CD4-positive, alpha-beta T cell (primary cell): ENCODE results near the gene SYCE1L. TPM values are rescaled to one million over a fixed set of nuclear protein-coding genes. Genes with fewer than 3 reads are reported as not detected.

Experiments used
- total RNA-seq, 174 experiments: library from RNA in 2 of 174; stranded (reverse) in 2 of 174; gene quantifications; one replicate each; pipeline ENCODE4 v1.2.3 and lab custom pipeline; 2021 to 2026

The SYCE1L gene
- total RNA-seq, 2 experiments from 2014 or later: 18.8 to 18.9 TPM

Other genes with a start within 250 kb of the SYCE1L start
- gene MON1B, start 8.2 kb upstream of the SYCE1L start, total RNA-seq: 10 to 100 TPM; 52.3 to 52.6 TPM
- not detected for gene ADAMTS18, start 235.6 kb downstream of the SYCE1L start, total RNA-seq